PC-9 (cell line): ENCODE data around the gene ALOXE3.

Experiments
- CTCF ChIP-seq: fragments of 200-600 bp; sonication (generic); conservative IDR thresholded peaks from 2 replicates; pipeline ENCODE4 v1.6.1; 2017; ENCODE audit warnings: mixed run types, antibody characterized with exemption, mild to moderate bottlenecking, moderate library complexity
- EZH2 ChIP-seq: fragments of 200-600 bp; sonication (generic); IDR thresholded peaks from 2 replicates; pipeline ENCODE4 v1.8.0; 2017; ENCODE audit warnings: antibody characterized with exemption, low read depth

- TF ChIP-seq CTCF = no peak
- TF ChIP-seq EZH2 = no peak
These were observed 61.9 kb downstream of the ALOXE3 start for GRCh38 chr17:8056232-8056975.
